Fibroblast of the conjunctiva (primary cell): ENCODE measurements around the gene PAGE4.

Experiments used
- DNase-seq: peaks from one replicate; pipeline ENCODE4 v3.0.0-alpha.2; 2010; ENCODE audit warnings: low read depth

The PAGE4 gene, protein sequence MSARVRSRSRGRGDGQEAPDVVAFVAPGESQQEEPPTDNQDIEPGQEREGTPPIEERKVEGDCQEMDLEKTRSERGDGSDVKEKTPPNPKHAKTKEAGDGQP

DNA sequence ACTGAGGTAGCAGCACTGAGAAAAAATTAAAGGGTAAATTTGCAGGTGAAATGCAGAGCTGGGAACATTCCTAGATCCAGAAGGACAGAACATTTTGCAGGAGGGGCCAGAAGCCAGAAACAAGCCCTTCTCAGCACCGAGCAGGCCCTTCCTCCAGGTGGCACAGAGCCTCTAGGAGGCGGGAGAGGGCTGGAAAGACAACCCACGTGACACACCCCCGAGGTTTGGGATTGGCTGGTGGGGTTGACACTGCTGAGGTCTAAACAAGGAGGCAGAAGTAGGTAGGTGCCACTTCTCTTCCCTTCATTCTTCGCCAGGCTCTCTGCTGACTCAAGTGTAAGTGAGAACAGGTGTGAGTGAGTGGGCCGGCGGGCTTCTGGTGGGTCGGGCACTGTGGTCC is at the start of gene PAGE4:
TSS of gene PAGE4 (plus strand) at position 288 of the 400 bp plus-strand sequence. CDS start 1,126 bp downstream, outside the sequence.
- DNase-seq: no peak

DNA sequence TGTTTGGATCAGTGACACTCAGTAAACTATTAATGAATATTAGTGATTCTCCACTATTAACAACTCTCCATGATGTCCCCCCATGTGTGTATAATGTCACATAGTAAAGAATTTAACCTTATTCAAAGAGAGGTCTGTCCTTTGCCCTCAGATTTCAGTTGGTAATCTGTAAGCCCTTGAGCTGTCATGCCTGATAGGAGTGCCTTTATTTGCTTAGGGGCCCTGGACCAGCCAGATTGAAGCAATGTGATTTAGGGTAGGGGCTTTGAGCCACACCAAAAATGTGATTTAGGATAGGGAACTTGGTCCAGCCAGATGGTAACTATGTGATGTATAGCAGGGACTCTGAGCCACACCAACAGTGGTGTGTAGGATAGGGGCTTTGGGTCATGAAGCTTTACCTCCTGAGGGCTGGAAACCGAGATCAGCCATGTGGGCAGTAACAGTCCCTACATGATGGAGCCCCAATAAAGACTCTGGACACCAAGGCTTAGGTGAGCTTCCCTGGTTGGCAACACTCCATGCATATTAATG is 44.3 kb upstream of the PAGE4 start:
- no peak for DNase-seq

DNA sequence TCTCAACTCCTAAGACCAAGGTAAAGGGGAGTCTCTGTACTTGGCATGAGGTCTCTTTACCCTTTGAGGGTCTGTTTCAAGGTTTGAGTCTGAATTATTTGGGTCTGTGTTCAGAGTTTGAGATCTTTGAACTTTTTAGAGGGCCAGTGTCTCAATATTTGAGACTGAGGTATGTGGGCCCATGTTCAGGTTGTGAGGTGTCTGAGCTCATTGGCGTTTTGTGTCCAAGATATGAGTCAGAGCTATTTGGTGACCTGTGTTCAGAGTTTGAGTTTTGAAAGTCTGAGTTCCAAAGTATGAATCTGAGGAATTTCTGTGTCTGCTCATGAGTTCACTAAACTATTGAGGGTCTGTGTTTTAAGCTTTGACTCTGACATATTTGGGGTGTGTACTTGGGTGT is 36.7 kb upstream of the PAGE4 start:
- no peak for DNase-seq

DNA sequence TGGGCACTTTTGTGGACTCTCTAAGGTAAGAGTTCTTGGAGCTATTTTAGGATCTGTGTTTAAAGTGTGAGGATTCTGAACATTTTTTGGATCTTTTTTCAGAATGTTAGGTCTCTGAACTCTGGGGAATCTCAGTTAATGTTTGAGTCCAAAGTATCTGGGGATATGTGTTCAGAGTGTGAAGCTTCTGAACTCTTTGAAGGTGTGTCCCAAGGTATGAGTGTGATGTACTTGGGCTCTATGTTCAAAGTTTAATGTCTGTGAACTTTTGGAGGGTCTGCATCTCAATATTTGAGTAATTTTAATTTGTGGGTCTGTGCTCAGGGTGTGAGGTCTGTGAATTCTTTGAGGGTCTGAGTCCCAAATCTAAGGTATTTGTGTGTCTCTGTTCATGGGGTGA is 35.4 kb upstream of the PAGE4 start:
- DNase-seq: no peak

DNA sequence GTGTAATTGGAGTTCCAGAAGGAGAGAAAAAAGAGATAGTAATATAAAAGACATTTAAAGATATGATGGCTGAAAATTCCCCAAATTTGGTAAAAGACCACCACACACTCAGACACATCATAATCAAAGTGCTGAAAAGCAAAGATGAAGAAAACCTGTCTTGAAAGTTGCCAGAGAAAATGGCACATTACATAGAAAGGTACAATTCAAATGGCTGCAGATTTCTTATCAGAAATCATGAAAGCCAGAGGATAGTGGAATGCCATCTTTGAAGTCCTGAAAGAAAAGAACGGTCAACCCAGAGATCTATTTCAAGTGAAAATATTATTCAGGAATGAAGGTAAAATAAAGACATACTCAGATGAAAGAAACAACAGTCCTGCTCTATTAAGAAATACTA is 29.3 kb upstream of the PAGE4 start:
- no peak for DNase-seq

DNA sequence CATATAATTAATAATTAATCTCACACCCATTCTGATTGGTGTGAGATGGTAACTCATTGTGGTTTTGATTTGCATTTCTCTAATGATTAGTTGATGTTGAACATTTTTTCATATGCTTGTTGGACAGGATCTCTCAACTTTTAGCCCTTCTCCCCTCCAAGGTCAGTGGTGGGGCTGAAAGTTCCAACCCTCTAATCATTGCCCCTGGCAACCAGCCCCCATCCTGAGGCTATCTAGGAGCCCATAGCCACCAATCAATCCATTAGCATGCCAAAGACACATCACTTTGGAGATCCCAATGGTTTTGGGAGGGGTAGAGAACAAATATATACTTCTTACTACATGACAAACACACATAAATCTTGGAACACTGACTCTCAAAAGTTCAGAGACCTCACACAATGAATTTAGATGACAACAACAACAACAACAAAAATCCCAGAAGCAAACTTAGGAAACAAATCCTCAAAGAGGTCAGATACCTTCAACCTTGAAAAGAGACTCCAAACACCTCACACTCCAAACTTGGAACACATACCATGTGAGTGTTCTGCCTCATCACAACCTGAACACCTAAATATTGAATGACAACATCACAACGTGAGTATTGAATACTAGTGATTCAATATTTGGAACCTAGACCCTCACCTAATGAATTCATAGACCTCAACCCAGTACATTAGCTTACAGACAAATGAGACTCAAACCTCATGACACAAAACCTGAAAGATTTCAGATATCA is 19.0 kb upstream of the PAGE4 start:
- DNase-seq: no peak

DNA sequence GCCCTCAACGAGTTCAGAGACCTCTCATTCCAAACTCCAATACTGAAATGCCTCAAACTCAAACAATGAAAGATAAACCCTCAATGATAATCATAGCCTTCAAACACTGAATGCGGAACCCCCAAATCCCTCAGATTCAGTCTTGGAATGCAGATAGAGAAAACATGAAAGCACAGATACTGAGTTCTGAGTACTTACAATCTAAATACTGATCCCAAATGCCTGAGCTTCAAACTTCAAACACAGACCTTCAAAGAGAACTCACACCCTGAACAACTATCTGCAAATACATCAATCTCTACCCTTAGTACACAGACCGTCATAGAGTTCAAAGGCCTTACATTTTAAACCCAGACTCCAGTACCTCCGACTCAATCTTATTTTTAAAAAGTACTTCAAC is 16.9 kb upstream of the PAGE4 start:
- no peak for DNase-seq

DNA sequence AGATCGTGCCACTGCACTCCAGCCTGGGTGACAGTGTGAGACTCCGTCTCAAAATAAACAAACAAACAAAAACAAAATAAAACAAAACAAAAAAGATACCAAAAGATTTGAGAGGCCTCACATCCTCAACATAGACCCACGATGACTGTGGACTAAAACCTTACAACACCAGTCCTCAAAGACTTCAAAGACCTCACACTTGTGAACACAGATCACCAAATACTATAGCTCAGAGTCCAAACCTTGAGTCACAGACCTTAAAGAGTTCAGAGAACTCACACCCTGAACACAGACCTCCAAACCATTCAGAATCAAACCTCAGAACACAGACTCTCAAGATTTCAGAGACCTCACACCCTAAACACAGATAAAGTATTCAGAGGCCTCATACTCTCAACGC is 12.7 kb upstream of the PAGE4 start:
- no peak for DNase-seq

DNA sequence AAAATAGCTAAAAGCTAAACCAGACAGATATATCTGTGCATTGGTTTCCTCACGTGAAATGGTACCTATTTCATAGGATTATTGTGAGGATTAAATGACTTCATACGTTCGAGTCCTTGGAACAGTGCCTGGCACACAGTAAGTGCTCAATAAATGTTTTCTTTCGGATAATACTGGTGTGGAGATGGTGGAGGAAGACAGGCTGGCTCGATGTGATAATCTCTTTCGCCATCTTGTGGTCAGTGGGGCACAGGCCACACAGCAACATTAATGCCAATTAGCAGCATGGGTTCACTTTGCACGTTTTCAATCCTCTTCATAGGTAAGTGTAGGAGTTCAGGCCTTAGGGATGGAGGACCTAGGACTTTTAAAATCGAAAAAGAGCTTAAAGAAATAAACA is 9.3 kb downstream of the PAGE4 start:
- DNase-seq: no peak

DNA sequence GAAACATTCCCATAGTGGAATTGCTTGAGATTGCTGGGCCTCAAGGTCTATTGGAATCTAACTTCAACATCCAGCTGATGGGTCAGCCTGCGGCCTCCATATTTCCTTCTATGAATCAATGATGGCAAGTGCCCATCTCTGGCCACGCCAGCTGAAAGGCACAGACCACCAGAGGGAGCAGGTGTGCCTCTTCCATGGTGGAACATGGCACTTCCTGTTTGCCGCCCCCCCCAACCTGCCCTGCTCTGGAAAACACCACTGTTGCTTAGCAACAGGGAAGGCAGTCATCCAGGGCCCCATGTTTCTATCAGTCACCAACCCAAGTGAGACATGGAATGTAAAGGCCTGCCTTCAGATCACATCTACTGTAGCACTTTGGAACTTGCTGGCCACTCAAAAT is 11.6 kb downstream of the PAGE4 start:
- peak; percentile 13 for DNase-seq

DNA sequence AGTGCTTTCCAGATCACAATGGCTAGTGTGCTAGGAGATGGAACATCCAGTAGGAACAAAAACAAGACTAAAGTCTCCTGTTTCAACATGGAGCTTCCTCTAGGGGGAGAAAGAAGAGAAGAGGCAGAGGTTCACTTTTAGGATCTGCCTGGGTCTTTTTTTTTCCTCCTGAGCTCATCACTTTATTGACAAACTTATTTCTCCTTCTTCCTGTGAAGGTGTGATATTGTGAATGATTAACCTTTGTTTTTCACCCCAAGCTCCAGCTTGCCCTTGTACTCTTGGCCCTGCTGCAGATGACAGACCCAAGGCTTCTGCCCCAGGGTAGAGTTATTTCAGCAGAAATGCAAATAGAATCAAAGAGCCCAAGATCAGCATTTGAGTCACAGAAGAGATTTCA is 13.5 kb downstream of the PAGE4 start:
- no peak for DNase-seq

DNA sequence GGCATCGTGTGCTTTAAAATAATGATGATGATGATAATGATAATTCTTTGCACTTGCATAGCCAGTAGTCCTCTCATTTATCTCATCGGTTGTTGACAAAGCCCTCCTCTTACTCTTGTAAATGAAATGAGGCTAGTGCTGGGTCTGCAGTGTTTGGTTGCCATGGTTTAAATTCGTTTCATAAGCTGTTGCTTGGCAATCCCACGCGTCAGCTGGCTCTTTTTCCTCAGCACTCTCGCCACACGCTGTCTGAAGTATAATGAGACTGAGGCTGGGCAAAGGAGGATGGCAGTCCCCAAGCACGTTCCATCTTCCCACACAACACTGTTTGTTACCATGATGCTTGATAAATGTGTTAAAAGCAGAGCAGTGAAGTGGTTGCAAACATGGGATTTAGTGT is 15.5 kb downstream of the PAGE4 start:
- no peak for DNase-seq

DNA sequence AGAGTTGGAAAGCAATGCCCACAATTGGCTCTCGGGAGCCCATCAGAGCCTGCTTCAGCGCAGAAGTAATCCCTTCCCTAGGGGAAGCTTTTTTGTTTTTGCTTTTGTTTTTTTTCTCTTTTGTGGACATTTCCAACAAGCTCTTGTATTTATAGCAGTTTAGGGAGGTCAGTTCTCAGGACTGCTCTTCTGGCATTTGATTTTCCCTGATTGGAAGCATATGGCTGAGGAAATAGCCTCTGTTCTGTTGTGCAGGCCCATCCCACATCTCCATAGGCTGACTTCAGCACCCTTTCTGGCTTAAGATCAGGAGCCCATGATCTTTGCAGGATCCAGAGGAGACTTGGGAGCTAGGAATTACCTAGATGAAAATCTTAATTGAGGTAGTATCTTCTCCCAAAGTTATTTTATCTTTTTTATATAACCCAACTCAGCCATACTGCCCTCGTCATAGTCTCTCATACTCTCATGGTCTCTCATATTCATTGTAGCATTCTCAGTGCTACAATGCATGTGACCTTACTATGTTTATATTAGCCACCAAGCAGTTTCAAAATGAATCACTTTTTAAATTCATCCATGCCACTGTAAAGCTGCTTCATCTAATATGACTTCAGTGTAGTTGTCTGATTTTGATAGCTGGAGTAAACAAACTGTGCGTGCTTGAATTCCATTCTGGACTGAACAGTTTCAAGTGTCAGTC is 16.7 kb downstream of the PAGE4 start:
- DNase-seq: no peak

DNA sequence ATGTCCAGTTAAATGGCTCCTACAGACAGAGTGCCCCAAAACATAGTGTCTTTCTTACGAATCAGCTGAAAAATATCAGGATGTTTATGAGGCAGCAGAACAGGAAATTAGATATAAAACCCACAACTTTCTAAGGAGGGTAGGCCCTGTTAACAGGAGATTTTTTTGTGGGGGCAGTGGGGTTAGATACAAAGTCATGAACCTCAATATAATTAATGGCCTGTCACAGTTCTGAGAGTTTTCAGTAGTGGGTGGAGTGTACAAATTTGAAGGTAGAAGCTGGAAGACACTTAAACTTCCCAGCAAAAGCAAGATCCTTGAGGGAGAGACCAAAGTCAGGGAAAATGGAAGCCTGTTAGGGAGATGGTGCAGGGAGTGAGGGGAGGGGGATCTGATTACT is 17.4 kb downstream of the PAGE4 start:
- no peak for DNase-seq

DNA sequence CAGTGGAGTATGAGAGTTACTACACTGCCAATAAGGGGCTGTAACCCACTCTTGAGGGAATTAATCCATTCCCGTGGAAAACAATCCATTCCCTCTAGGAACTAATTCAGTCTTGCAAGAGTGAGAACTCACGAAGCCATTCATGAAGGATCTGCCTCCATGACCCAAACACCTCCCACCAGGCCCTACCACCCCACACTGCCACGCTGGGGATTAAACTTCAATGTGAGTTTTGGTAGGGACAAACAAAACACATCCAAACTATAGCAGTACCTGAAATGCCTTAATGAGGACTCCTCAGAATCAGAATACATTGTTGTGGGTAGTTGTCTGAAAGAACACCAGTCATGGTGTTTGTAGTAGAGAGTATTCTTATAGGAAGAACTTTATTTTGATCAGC is 19.2 kb downstream of the PAGE4 start:
- DNase-seq: no peak

DNA sequence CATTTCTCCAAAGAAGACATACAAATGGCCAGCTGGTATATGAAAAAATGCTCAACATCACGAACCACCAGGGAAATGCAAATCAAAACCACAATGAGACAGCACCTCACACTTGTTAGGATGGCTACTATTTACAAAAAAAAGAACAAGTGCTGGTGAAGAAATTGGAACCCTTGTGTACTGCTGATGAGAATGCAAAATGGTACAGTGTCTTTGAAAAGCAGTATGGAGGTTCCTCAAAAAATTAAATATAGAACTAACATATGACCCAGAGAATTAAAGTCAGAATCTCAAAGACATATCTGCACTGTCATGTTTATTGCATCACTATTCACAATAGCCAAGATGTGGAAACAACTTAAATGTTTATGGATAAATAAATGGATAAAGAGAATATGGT is 20.9 kb downstream of the PAGE4 start:
- no peak for DNase-seq

DNA sequence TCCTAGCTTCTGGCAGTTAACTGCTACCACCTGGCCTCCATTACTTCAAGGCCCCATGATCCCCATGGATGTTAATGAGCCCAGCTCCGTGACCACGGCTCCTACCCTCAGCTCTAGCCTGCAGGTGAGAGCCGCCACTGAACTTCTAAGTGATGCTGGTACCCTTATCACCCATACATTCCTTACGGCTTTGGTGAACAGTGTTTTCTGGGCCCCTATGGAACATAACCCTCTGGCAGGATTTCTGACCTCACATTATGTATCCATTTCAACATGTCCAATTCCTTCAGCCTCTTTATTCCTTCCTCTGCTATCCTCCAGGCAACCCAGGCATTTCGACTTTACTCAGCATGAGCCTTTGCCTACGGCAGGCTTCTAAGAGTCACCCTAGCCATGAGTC is 24.6 kb downstream of the PAGE4 start:
- DNase-seq: no peak

DNA sequence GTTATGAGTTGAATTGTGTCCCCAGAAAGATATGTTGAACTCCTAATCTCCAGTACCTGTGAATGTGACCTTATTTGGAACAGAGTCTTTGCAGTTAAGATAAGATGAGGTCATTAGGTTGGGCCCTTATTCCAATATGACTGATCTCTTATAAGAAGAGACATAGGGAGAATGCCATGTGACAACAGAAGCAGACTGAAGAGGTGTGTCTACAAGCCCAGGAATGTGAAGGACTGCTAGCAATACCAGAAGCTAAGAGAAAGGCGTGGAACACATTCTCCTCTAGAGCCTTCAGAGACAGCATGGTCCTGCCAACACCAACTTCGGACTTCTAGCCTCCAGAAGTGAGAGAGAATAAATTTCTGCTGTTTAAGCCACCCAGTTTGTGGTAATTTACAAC is 27.7 kb downstream of the PAGE4 start:
- no peak for DNase-seq

DNA sequence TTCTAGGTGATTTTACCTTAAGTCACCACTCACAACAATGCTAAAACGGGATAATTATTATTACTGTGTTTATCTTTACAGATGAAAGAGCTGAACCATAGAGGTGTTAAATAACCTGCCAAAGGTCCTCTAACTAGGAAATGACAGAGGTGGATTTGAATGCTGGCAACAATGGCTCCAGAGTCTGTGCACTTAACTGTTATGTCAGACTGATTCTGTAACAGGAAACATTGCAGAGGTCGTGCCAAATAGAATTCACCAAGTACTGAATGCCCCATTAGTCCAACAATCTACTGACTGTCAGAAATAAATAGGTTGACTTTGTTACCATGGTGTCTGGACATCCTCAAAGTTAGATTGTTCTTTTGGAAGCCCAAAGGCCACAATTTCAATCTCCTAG is 29.2 kb downstream of the PAGE4 start:
- no peak for DNase-seq

DNA sequence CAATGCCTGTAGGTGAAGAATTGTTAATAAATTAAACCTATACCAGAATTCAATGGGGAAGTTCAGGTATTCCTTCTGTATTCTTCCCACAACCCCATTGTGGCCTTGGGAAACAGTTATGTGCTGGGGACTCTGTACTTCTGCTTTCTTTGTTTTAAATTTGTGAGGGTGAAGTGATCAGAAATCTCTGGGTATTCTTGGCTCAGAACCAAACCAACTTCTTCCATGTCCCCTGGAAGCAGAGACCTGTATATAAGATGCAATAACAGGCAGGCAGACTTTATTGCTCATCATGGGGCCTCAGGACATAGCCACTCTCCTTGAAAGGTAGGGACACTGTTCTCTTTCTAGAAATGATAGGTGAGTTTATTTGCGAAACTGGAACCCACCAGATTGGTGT is 30.4 kb downstream of the PAGE4 start:
- no peak for DNase-seq

DNA sequence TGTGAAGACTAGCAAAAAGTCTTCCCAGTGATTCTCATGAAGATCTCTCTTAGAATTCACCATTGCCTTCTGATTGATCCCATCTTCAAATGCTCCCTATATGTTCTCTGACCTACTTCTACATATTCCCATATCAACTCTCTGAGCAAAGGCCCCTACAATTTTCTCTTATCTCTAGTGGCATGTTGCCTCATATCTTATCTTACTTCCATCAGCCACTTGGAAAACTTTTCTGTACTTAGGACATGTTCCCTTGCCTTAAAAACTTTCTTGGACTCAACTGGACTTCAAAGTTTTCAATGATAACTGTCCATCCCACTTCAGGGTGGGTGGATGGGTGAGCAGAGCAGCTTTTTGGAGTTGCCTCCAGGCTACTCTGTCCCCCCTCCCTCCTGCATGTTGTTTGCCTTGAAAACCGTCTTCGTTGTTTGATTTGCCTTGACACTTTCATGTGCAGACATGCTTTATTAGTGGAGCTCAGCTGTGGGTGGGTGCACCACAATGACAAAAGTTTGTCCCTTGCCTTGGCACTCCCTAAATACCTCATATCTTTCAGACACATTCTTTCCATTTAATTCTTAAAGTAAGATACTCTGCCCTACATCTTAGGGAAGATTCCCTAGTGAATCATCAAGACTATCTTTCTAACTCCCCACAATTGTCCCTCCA is 31.9 kb downstream of the PAGE4 start:
- no peak for DNase-seq

DNA sequence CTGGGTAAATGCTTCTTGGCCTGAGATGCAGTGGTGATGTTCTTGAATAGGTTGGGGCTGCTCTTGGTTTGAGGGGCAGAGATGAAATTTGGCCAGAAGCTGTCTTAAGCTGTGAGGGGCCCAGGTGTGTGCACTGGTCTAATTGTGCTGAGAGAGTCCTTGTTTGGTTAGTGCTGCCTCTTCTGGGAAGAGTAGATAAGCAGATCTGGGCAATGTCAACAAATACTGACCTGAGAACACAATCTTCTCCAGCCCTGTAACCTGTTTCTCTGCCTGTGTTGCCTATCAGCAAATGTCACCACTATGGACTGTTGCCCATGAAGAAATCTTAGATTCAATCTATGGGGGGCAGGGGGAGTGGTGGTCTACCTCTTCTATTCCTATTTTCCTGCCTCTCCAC is 33.0 kb downstream of the PAGE4 start:
- no peak for DNase-seq

DNA sequence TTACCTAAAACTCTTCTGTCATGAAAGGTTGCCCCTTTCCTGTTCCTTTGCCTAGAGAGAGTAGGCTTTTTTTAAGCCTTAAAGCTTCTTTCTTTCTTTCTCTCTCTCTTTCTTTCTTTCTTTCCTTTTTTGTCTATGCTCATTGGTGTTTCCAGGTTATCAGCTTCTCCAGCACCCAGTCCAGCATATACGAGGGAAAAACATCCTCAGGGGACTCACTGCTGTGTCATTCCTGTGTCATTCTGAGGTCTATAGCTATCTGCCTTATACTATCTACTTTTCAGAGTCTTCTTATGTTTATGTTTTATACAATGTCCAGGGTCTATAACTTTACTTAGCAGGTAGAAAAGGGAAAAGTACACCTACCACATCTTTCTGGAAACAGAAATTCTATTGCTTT is 39.6 kb downstream of the PAGE4 start:
- DNase-seq: no peak
